Right lobe of liver (tissue), 6 donors: ENCODE measurements around the gene ZIC1. TPM values are rescaled to one million over a fixed set of nuclear protein-coding genes. Genes with fewer than 3 reads are reported as not detected.

Experiments used
- ATAC-seq, 4 donors: fragments of 200-7000 bp; cut with Tn5 transposase; one replicate each; pipeline ENCODE4 v1.9.1; 2020; ENCODE audit warnings: mild to moderate bottlenecking in 4 of 4, moderate library complexity in 4 of 4
- DNase-seq, 3 donors: peaks; one replicate each; pipeline ENCODE4 v3.0.0-alpha.2; 2020
- H3K27ac ChIP-seq, 3 donors: fragments of 200-600 bp; one replicate each; pipeline ENCODE4 v1.8.0; 2022
- H3K27me3 ChIP-seq, 2 donors: fragments of 200-600 bp; one replicate each; pipeline ENCODE4 v1.8.0; 2022
- H3K36me3 ChIP-seq, 4 donors: fragments of 200-600 bp; sonication (generic) in 1 of 4; one replicate each; pipeline versions ENCODE4 v1.5.1 to v1.8.0; 2017 to 2022; ENCODE audit warnings: control low read depth in 1 of 4
- H3K4me1 ChIP-seq, 4 donors: fragments of 200-600 bp; sonication (generic) in 1 of 4; one replicate each; pipeline versions ENCODE4 v1.5.1 to v1.8.0; 2017 to 2022; ENCODE audit warnings: control low read depth in 1 of 4
- H3K4me3 ChIP-seq, 3 donors: fragments of 200-600 bp; one replicate each; pipeline ENCODE4 v1.8.0; 2022
- H3K9me3 ChIP-seq, 4 donors: fragments of 200-600 bp; sonication (generic) in 1 of 4; one replicate each; pipeline versions ENCODE4 v1.5.1 to v1.8.0; 2017 to 2022; ENCODE audit warnings: control low read depth in 1 of 4
- POLR2A ChIP-seq: fragments of 450-650 bp; IDR thresholded peaks from one replicate; pipeline ENCODE4 v1.6.1; 2017; ENCODE audit warnings: antibody characterized with exemption, mild to moderate bottlenecking
- WGBS: methylation state at CpG from one replicate; pipeline ENCODE4 v1.1.6; 2018; ENCODE audit warnings: low coverage, low lambda C conversion rate; ENCODE audit not compliant: insufficient coverage; ENCODE audit errors: missing lambda C conversion rate; 5-methylcytosine and 5-hydroxymethylcytosine counted together
- intact Hi-C, 2 donors: fragments of 100-400 bp; cut with DNase I; formaldehyde crosslinking; loops; one replicate each; pipeline versions ENCODE4 v1.11.2 to v1.14.1; 2022
- total RNA-seq, 6 experiments: library from RNA; depleted of rRNA in 2 of 6; stranded (reverse); fragments of >200 nt in 2 of 6; fragmentation: NEBNext Ultra II Directional in 3 of 6; extraction: Animal tissue kit (Norgen Biotek cat#: 25700) in 3 of 6; gene quantifications; one replicate each; pipeline versions ENCODE4 v1.1.0 to v1.2.4, GENCODE V29; 2016 to 2023
- TF ChIP-seq, protein P1 (sequence below), 4 donors: fragments of 200-600 bp in 3 of 4; fragments of 450-650 bp in 1 of 4; IDR thresholded peaks; one replicate each; pipeline versions ENCODE4 v1.5.1 to v1.8.0; 2016 to 2022; ENCODE audit warnings: antibody characterized with exemption in 4 of 4, mild to moderate bottlenecking in 2 of 4
- donor health status: DM: no; HTN: yes; CAD: no.
- donor health status: DM: no; HTN: no; CAD: no.
- donor health status: DM: no; HTN: no; CAD: no.
- donor health status: DM: no; HTN: yes; CAD: no.
- donor health status: DM: no; HTN: yes; CAD: no.

ZIC1 gene
- total RNA-seq, 6 experiments from 2014 or later, result 1.1 to 14.6 (median 9.6) TPM

DNA sequence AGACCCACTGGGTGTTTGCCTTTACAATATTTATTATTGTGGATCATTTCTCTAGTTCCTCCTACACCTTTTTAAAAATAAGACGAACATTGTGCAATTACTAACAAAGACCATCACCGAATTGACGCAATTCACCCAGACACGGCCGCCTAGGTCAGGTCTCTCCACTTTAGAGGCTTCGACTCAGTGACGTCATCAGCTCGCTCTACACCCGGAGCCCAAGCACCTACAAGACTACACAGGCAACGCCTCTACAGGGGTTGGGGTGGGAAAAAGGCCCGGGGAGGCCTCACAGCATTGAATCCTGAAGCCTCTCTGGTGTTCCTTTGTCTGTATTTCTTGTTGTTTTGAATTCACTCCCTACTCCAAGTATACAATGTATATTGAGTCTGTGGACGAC is 19.4 kb upstream of the ZIC1 start:
- Histone ChIP-seq H3K27ac (no peak overlapping the region), H3K4me3 (no peak overlapping the region), H3K27me3 (peaks cover 10 to 45% of the 10 kb centered on the region in 2 donors), H3K4me1 (peaks cover 0 to 16% (median 0%) of the 10 kb centered on the region in 4 donors), H3K36me3 (no peaks in the 10 kb centered on the region), H3K9me3 (no peaks in the 10 kb centered on the region)
- TF ChIP-seq POLR2A, result no peak
- TF ChIP-seq, protein P1, sequence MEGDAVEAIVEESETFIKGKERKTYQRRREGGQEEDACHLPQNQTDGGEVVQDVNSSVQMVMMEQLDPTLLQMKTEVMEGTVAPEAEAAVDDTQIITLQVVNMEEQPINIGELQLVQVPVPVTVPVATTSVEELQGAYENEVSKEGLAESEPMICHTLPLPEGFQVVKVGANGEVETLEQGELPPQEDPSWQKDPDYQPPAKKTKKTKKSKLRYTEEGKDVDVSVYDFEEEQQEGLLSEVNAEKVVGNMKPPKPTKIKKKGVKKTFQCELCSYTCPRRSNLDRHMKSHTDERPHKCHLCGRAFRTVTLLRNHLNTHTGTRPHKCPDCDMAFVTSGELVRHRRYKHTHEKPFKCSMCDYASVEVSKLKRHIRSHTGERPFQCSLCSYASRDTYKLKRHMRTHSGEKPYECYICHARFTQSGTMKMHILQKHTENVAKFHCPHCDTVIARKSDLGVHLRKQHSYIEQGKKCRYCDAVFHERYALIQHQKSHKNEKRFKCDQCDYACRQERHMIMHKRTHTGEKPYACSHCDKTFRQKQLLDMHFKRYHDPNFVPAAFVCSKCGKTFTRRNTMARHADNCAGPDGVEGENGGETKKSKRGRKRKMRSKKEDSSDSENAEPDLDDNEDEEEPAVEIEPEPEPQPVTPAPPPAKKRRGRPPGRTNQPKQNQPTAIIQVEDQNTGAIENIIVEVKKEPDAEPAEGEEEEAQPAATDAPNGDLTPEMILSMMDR (IDR thresholded peaks at IDR 0.05), result no peak
- no peak for ATAC-seq
- intact Hi-C loops, result no loop called here
- no peak for DNase-seq
- WGBS, result 6% methylated on average over 12 of the region's 12 CpGs

DNA sequence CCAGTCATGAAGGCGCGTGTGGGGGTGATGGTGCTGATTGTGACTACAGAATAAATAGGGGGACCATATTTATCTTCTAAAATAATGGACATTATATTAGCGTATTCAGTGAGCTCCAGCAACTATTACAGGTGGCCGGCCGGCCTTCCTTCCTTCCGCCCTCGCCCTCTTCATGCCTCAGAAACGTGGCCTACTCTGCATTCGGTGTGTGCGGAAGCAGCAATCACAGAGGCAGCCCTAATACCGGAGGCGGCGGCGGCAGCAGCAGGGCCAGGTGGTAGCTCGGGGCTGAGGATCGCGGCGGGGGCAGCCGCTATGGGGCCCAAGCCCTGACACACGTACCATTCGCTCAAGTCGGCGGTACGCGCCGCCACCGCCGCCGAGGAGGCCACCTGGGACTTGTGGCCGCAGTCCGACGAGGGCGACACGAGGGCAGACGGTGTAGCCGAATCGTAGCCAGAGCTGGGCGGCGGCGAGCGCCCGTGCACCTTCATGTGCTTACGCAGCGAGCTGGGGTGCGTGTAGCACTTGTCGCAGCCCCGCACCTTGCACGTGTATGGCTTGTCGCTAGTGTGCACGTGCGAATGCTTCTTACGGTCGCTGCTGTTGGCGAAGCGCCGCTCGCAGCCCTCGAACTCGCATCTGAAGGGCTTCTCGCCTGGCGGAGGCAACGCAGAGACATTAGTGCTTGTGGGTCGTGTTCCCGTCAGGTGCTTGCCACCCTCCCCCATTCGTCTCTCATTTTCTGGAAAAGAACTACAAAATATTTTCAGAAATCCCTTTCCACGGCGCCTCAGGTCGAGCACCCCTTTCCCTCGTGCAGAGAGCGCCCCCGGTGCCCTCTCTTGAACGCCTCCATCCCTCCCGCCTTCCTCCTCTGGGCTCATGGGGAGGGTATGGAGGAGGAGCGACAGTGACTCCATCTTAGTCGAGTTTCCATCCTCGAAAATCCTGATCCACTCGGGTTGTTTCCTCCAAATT is 18.3 kb upstream of the ZIC1 start:
- H3K4me1 ChIP-seq, result peaks cover 0 to 16% (median 0%) of the 10 kb centered on the region in 4 donors
- peaks cover 9 to 45% of the 10 kb centered on the region in 2 donors for H3K27me3 ChIP-seq
- no peaks in the 10 kb centered on the region for H3K36me3 ChIP-seq
- WGBS, result 10% methylated on average over 39 of the region's 77 CpGs
- no peak overlapping the region for H3K4me3 ChIP-seq
- ATAC-seq (no peak), DNase-seq (no peak)
- intact Hi-C loops, result no loop called here
- no peaks in the 10 kb centered on the region for H3K9me3 ChIP-seq
- no peak overlapping the region for H3K27ac ChIP-seq
- TF ChIP-seq POLR2A, result no peak
- TF ChIP-seq, protein P1 (IDR thresholded peaks at IDR 0.05), result no peak

DNA sequence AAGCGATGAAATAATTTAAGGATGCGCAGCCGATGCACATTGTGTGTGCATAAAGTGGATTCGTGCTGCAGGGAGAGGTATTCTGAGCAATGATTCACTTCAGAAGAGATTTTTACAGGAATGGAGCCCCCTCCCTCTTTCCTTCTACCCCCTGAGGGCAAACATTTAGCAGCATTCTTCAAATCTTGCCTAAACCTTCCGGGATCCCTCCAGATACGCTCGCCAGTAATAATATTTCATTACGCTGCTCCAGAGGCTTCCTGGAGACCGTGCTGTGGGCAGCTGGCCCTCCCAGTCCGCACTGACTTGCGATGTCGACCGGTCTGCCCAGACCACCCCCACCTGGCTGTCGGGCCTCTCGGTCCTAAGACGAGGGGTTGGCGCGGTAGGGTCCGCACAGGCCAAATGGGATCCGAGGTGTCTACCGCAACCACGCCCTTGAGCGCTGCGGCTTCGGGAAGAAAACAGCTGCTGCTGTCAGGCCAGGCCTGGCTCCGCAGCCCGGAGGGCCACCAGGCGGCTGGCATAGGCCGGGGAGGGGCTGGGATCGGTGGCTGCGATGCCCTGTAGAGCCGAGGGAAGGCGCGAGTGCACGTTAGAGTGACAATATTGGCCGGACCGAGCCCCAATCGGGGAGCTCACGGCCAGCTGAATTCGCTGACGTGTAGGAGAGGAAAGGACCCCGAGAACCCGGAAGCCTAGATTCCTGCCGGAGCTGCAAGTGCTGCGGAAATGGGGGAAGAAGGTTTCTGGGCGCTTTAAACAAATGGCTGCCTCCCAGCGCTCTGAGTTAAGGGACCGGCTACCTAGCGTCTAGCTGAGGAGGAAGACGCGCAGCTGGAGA is 17.2 kb upstream of the ZIC1 start:
- no peaks in the 10 kb centered on the region for H3K9me3 ChIP-seq
- DNase-seq (peak in 2 of 3 donors; percentile 85 to 87), ATAC-seq (peak; percentile 60 to 87 (median 80))
- no peaks in the 10 kb centered on the region for H3K36me3 ChIP-seq
- H3K4me3 ChIP-seq, result peak overlapping the region; percentile 40 to 69 (median 47)
- peaks cover 0 to 16% (median 0%) of the 10 kb centered on the region in 4 donors for H3K4me1 ChIP-seq
- WGBS, result 12% methylated on average over 8 of the region's 51 CpGs
- peaks cover 9 to 37% of the 10 kb centered on the region in 2 donors for H3K27me3 ChIP-seq
- intact Hi-C loops, result no loop called here
- H3K27ac ChIP-seq, result peak overlapping the region in 1 of 3 donors; percentile 93
- TF ChIP-seq POLR2A, result peak; percentile 66
- TF ChIP-seq, protein P1 (IDR thresholded peaks at IDR 0.05), result peak; percentile 17 to 46 (median 36)

DNA sequence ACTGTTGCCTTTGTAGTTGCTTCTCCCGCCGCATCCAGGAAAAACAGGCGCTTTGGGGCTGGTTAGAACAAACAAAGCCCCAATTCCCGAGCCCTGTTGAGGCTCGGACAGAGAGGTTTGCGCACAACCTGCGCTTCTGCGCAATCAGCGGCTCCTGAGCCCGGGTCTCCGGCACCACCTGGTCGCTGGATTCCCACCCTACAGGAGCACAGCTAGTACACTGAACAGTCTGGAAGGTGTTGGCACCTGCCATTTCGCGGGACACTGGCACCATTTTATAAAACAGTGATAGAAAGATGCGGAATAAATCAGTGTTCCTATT is 16.6 kb upstream of the ZIC1 start:
- H3K9me3 ChIP-seq, result no peaks in the 10 kb centered on the region
- peak overlapping the region; percentile 40 to 69 (median 47) for H3K4me3 ChIP-seq
- peaks cover 9 to 33% of the 10 kb centered on the region in 2 donors for H3K27me3 ChIP-seq
- peaks cover 0 to 16% (median 0%) of the 10 kb centered on the region in 4 donors for H3K4me1 ChIP-seq
- 10% methylated on average over 13 of the region's 15 CpGs for WGBS
- intact Hi-C loops, result no loop called here
- DNase-seq (no peak), ATAC-seq (peak in 3 of 4 donors; percentile 6 to 24 (median 15))
- no peaks in the 10 kb centered on the region for H3K36me3 ChIP-seq
- H3K27ac ChIP-seq, result peak overlapping the region in 1 of 3 donors; percentile 93
- TF ChIP-seq, protein P1 (IDR thresholded peaks at IDR 0.05), result no peak
- TF ChIP-seq POLR2A, result no peak
